Heart left ventricle (tissue), 16 donors: ENCODE measurements around the gene ANG. TPM values are rescaled to one million over a fixed set of nuclear protein-coding genes. Genes with fewer than 3 reads are reported as not detected.

Experiments used
- ATAC-seq, 4 donors: fragments of 200-7000 bp; cut with Tn5 transposase; one replicate each; pipeline ENCODE4 v1.9.1; 2020 to 2022; ENCODE audit warnings: moderate library complexity in 4 of 4, mild to moderate bottlenecking in 3 of 4, moderate number of reproducible peaks in 1 of 4
- DNase-seq, 5 donors: peaks; one replicate each; pipeline ENCODE4 v3.0.0-alpha.2; 2020
- H3K27ac ChIP-seq, 12 donors: fragments of 200-600 bp; sonication (generic) in 4 of 12; one replicate each; pipeline versions ENCODE4 v1.5.0 to v1.8.0; 2016 to 2022; ENCODE audit warnings: mild to moderate bottlenecking in 2 of 12
- H3K27me3 ChIP-seq, 9 donors: fragments of 200-600 bp; sonication (generic) in 2 of 9; one replicate each; pipeline versions ENCODE4 v1.5.1 to v1.8.0; 2016 to 2022; ENCODE audit warnings: mild to moderate bottlenecking in 3 of 9
- H3K36me3 ChIP-seq, 9 donors: fragments of 200-600 bp; sonication (generic) in 2 of 9; one replicate each; pipeline versions ENCODE4 v1.5.0 to v1.8.0; 2018 to 2022; ENCODE audit warnings: mild to moderate bottlenecking in 2 of 9
- H3K4me1 ChIP-seq, 12 donors: fragments of 200-600 bp; sonication (generic) in 4 of 12; one replicate each; pipeline versions ENCODE4 v1.5.0 to v1.8.0; 2016 to 2022; ENCODE audit warnings: mild to moderate bottlenecking in 3 of 12
- H3K4me3 ChIP-seq, 12 donors: fragments of 200-600 bp; sonication (generic) in 4 of 12; one replicate each; pipeline versions ENCODE4 v1.5.0 to v1.8.0; 2017 to 2022; ENCODE audit warnings: mild to moderate bottlenecking in 9 of 12, moderate library complexity in 4 of 12
- H3K9me3 ChIP-seq, 12 donors: fragments of 200-600 bp; sonication (generic) in 4 of 12; one replicate each; pipeline versions ENCODE4 v1.5.0 to v1.8.0; 2016 to 2022; ENCODE audit warnings: mild to moderate bottlenecking in 1 of 12
- CTCF ChIP-seq, 12 donors: fragments of 200-600 bp; sonication (generic) in 4 of 12; IDR thresholded peaks; one replicate each; pipeline versions ENCODE4 v1.5.0 to v1.8.0; 2018 to 2022; ENCODE audit warnings: antibody characterized with exemption in 12 of 12, mild to moderate bottlenecking in 5 of 12
- POLR2A ChIP-seq, 2 donors: fragments of 450-650 bp; IDR thresholded peaks; one replicate each; pipeline ENCODE4 v1.6.1; 2017; ENCODE audit warnings: antibody characterized with exemption in 2 of 2, mild to moderate bottlenecking in 2 of 2, moderate library complexity in 2 of 2
- WGBS, 4 donors: extraction: QIAGEN DNeasy Blood & Tissue Kit in 2 of 4; methylation state at CpG; one replicate each; pipeline versions ENCODE4 v1.1.5 to v1.1.7; 2013 to 2018; 5-methylcytosine and 5-hydroxymethylcytosine counted together
- intact Hi-C, 10 donors: fragments of 100-400 bp; cut with DNase I; formaldehyde crosslinking; loops; one replicate each; pipeline versions ENCODE4 v1.11.1 to v1.14.2; 2022
- polyA plus RNA-seq, 2 donors: library from polyadenylated mRNA; stranded (reverse); fragments of 200-250 nt; gene quantifications; one replicate each; pipeline ENCODE4 v1.2.3, GENCODE V29; 2013
- total RNA-seq, 9 donors: library from RNA; depleted of rRNA in 2 of 9; stranded (reverse); fragments of >200 nt in 2 of 9; fragmentation: NEBNext Ultra II Directional in 3 of 9; extraction: Animal tissue kit (Norgen Biotek cat#: 25700) in 3 of 9; gene quantifications; one replicate each; pipeline versions ENCODE4 v1.1.0 to v1.2.4, GENCODE V29; 2016 to 2023
- donor health status: ischemic (EF 13 %, LVEDD 7.1; RV severe dilation, severe dysfunction).
- donor health status: healthy with polysubstance abuse.
- donor health status: DM: no; HTN: yes; CAD: no.
- donor health status: DM: no; HTN: no; CAD: no.
- donor health status: ischemic (EF 25% LVEDD 6.9; RV normal size, moderate dysfunction).
- donor health status: ischemic (EF 25% LVEDD 5.7; RV mildly dilated, moderate dysfunction).
- donor health status: healthy.
- donor health status: DM: yes; HTN: yes; CAD: no.
- donor health status: ischemic (EF 35%, LVEDD 5.7; RV mildly dilated, moderate dysfunction).
- donor health status: nonischemic (EF 11% LVEDD 7.7; RV severe dilation, severe dysfunction).
- donor health status: DM: yes; HTN: yes; CAD: no.
- donor health status: PGD.
- donor health status: ischemic (EF 29% LVEDD 5.4; RV normal size, mild dysfunction).
- donor health status: nonischemic (EF 23%, LVEDD 6.1; RV moderate dilation, normal function).

The ANG gene
- total and polyA plus RNA-seq, 11 donors = 2.1 to 9.3 (median 4.0) TPM

- Histone ChIP-seq H3K4me3 (peak overlapping the region; percentile 47 to 95 (median 75)), H3K9me3 (no peaks in the 10 kb centered on the region), H3K27me3 (no peaks in the 10 kb centered on the region), H3K4me1 (peaks cover 0 to 37% (median 19%) of the 10 kb centered on the region in 12 donors), H3K36me3 (no peaks in the 10 kb centered on the region), H3K27ac (peak overlapping the region; percentile 96 to 100 (median 100))
- intact Hi-C loops = loop anchor here (1.0 to 10.0 kb wide), 28 partner anchors 51 to 829 kb away; partner anchors contain the start of genes TEP1 (in 5 of the 10), CCNB1IP1 (in 4 of the 10), PIP4P1 (in 4 of the 10) and APEX1 (in 3 of the 10)
- ATAC-seq (peak; percentile 55 to 66 (median 59)), DNase-seq (peak; percentile 75 to 84 (median 78))
- WGBS, 4 donors = 0 to 1% (median 0%) methylated on average over 38 of the region's 38 CpGs
- TF ChIP-seq CTCF (IDR thresholded peaks at IDR 0.05) = no peak
- no peak for TF ChIP-seq POLR2A (IDR thresholded peaks at IDR 0.05)
Measured at GRCh38 chr14:20683125-20683890, 5.3 kb upstream of the ANG start.

GRCh38 chr14:20683891-20684661 is 4.5 kb upstream of the ANG start, which contains the start of gene RNASE4:
RNASE4 (plus strand) TSS chr14:20684560; CDS start chr14:20699372, 14,812 bp downstream.
- Histone ChIP-seq H3K4me1 (peaks cover 0 to 37% (median 19%) of the 10 kb centered on the region in 12 donors), H3K27me3 (no peaks in the 10 kb centered on the region), H3K4me3 (peak within 1 kb of the TSS; percentile 47 to 95 (median 75)), H3K27ac (peak within 1 kb of the TSS; percentile 96 to 100 (median 100)), H3K36me3 (no peaks in the 10 kb centered on the region), H3K9me3 (no peaks in the 10 kb centered on the region)
- ATAC-seq (peak; percentile 34 to 43 (median 36)), DNase-seq (peak; percentile 80 to 92 (median 84))
- intact Hi-C loops = loop anchor here (1.0 to 10.0 kb wide), 28 partner anchors 52 to 828 kb away; partner anchors contain the start of genes TEP1 (in 5 of the 10), CCNB1IP1 (in 4 of the 10), PIP4P1 (in 4 of the 10) and APEX1 (in 3 of the 10)
- 0 to 1% (median 1%) methylated on average over 27 to 42 of the region's 42 CpGs for WGBS, 4 donors
- TF ChIP-seq CTCF (IDR thresholded peaks at IDR 0.05) = no peak
- peak in 1 of 2 donors; percentile 63 for TF ChIP-seq POLR2A (IDR thresholded peaks at IDR 0.05)

GRCh38 chr14:20684662-20685456 is 3.7 kb upstream of the ANG start:
- Histone ChIP-seq H3K4me1 (peaks cover 0 to 36% (median 19%) of the 10 kb centered on the region in 12 donors), H3K4me3 (peak overlapping the region; percentile 47 to 95 (median 75)), H3K27ac (peak overlapping the region; percentile 96 to 100 (median 100)), H3K36me3 (no peaks in the 10 kb centered on the region), H3K9me3 (no peaks in the 10 kb centered on the region), H3K27me3 (no peaks in the 10 kb centered on the region)
- 18 to 27% (median 21%) methylated on average over 22 of the region's 22 CpGs for WGBS, 4 donors
- DNase-seq (peak in 3 of 5 donors; percentile 35 to 40 (median 37)), ATAC-seq (no peak)
- intact Hi-C loops = loop anchor here (5.0 to 10.0 kb wide), 22 partner anchors 53 to 827 kb away; partner anchors contain the start of genes TEP1 (in 5 of the 10), PIP4P1 (in 3 of the 10), TMEM253 (in 3 of the 10) and APEX1 (in 2 of the 10)
- no peak for TF ChIP-seq POLR2A (IDR thresholded peaks at IDR 0.05)
- TF ChIP-seq CTCF (IDR thresholded peaks at IDR 0.05) = no peak
